Cardiac muscle cell (in vitro differentiated cells and primary cell): Measurements from ENCODE around the gene SMARCA4. TPM values are rescaled to one million over a fixed set of nuclear protein-coding genes. Genes with fewer than 3 reads are reported as not detected.
A peak's percentile ranks its signal among the peaks of the same experiment; 100 is the strongest.
"Not testable (repeated sequence)": the region's sequence is repeated elsewhere in the genome, so short reads cannot be mapped to it uniquely, and the experiment has no call there.

Source experiments
- DNase-seq, 2 donors: peaks; one replicate each; pipeline versions ENCODE4 v3.0.0 to v3.0.0-alpha.2; 2010 to 2017; ENCODE audit warnings: low read depth in 1 of 2, low spot score in 1 of 2
- H3K27ac ChIP-seq: fragments of 200-600 bp; sonication (generic); 2 replicates; pipeline ENCODE4 v1.5.1; 2016
- H3K27me3 ChIP-seq: fragments of 200-600 bp; sonication (generic); 2 replicates; pipeline ENCODE4 v1.6.0; 2016; ENCODE audit warnings: control low read depth
- H3K36me3 ChIP-seq: fragments of 200-600 bp; sonication (generic); 2 replicates; pipeline ENCODE4 v1.5.1; 2016; ENCODE audit warnings: control low read depth
- H3K4me1 ChIP-seq: fragments of 200-600 bp; sonication (generic); 2 replicates; pipeline ENCODE4 v1.8.1; 2017; ENCODE audit warnings: low read depth, mild to moderate bottlenecking, mixed run types
- H3K4me3 ChIP-seq: fragments of 200-600 bp; sonication (generic); 2 replicates; pipeline ENCODE4 v1.5.1; 2016; ENCODE audit warnings: mild to moderate bottlenecking
- H3K9me3 ChIP-seq: fragments of 200-600 bp; sonication (generic); 2 replicates; pipeline ENCODE4 v1.5.1; 2017; ENCODE audit warnings: low read depth, mild to moderate bottlenecking, control low read depth
- polyA plus RNA-seq: library from polyadenylated mRNA; unstranded; fragments of >200 nt; fragmentation: Nextera tagmentation; extraction: Ambion mirVana; gene quantifications from 2 replicates; pipeline ENCODE4 v1.2.1, GENCODE V29; 2016
- total RNA-seq: library from RNA; depleted of rRNA; stranded (reverse); fragments of >200 nt; gene quantifications from 2 replicates; pipeline ENCODE4 v1.2.3, GENCODE V29; 2016
- TF ChIP-seq, protein P1 (sequence below): IDR thresholded peaks from 2 replicates; pipeline ENCODE4 v1.5.1; 2012; ENCODE audit warnings: low read depth, mild to moderate bottlenecking, low read length

The SMARCA4 gene
- total and polyA plus RNA-seq, 2 experiments from 2014 or later = 178 to 212 TPM

DNA sequence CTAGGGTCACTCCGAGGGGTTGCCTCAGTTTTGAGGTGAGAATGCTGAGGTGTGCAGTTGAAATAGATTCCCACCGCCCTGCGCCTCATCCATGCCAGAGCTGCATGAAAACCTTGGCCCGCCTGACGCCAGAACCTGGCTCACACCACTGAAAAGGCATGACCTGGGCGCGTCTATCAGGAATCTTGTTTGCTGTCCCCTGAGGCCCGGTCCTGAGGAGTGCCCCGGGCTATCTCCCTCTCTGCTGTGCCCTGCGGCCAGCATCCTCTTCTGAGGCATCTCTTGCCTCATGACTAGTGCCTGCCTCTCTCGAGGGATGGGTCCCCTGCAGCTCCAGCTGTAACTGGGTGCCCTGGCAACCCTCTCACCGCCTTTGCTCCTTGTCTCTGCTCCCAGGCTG lies 28.1 kb downstream of the SMARCA4 start:
- Histone ChIP-seq H3K27me3 (no peaks in the 10 kb centered on the region), H3K27ac (no peak overlapping the region), H3K36me3 (peaks cover 53% of the 10 kb centered on the region), H3K9me3 (no peaks in the 10 kb centered on the region), H3K4me3 (no peak overlapping the region), H3K4me1 (no peaks in the 10 kb centered on the region)
- TF ChIP-seq, protein P1, sequence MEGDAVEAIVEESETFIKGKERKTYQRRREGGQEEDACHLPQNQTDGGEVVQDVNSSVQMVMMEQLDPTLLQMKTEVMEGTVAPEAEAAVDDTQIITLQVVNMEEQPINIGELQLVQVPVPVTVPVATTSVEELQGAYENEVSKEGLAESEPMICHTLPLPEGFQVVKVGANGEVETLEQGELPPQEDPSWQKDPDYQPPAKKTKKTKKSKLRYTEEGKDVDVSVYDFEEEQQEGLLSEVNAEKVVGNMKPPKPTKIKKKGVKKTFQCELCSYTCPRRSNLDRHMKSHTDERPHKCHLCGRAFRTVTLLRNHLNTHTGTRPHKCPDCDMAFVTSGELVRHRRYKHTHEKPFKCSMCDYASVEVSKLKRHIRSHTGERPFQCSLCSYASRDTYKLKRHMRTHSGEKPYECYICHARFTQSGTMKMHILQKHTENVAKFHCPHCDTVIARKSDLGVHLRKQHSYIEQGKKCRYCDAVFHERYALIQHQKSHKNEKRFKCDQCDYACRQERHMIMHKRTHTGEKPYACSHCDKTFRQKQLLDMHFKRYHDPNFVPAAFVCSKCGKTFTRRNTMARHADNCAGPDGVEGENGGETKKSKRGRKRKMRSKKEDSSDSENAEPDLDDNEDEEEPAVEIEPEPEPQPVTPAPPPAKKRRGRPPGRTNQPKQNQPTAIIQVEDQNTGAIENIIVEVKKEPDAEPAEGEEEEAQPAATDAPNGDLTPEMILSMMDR = no peak
- DNase-seq = no peak

- DNase-seq = no peak
- no peak overlapping the region for H3K4me3 ChIP-seq
- no peak overlapping the region for H3K27ac ChIP-seq
- H3K9me3 ChIP-seq = no peaks in the 10 kb centered on the region
- H3K27me3 ChIP-seq = no peaks in the 10 kb centered on the region
- TF ChIP-seq, protein P1 = no peak
- H3K36me3 ChIP-seq = peaks cover 55% of the 10 kb centered on the region
- no peaks in the 10 kb centered on the region for H3K4me1 ChIP-seq
Measured at GRCh38 chr19:10991076-10991475, 30.2 kb downstream of the SMARCA4 start.

GRCh38 chr19:10991521-10992081 lies 30.8 kb downstream of the SMARCA4 start:
- H3K27me3 ChIP-seq = no peaks in the 10 kb centered on the region
- peaks cover 55% of the 10 kb centered on the region for H3K36me3 ChIP-seq
- H3K9me3 ChIP-seq = no peaks in the 10 kb centered on the region
- TF ChIP-seq, protein P1 = no peak
- no peaks in the 10 kb centered on the region for H3K4me1 ChIP-seq
- no peak for DNase-seq
- H3K4me3 ChIP-seq = no peak overlapping the region
- H3K27ac ChIP-seq = no peak overlapping the region

DNA sequence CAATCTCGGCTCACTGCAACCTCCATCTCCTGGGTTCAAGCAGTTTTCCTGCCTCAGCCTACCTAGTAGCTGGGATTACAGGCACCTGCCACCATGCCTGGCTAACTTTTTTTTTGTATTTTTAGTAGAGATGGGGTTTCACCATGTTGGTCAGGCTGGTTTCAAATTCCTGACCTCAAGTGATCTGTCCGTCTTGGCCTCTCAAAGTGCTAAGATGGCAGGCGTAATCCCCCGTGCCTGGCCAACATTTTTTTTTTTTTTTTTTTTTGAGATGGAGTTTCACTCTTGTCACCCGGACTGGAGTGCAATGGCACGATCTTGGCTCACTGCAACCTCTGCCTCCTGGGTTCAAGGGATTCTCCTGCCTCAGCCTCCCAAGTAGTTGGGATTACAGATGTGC lies 31.3 kb downstream of the SMARCA4 start:
- peaks cover 61% of the 10 kb centered on the region for H3K36me3 ChIP-seq
- not testable (repeated sequence) for H3K27ac ChIP-seq

GRCh38 chr19:10995926-10996600 lies 35.2 kb downstream of the SMARCA4 start:
- H3K4me1 ChIP-seq = no peaks in the 10 kb centered on the region
- no peaks in the 10 kb centered on the region for H3K27me3 ChIP-seq
- no peaks in the 10 kb centered on the region for H3K9me3 ChIP-seq
- no peak overlapping the region for H3K27ac ChIP-seq
- TF ChIP-seq, protein P1 = no peak
- H3K4me3 ChIP-seq = no peak overlapping the region
- H3K36me3 ChIP-seq = peaks cover 69% of the 10 kb centered on the region
- no peak for DNase-seq

More for the DNA sequence above, 31.3 kb downstream of the SMARCA4 start:
- not testable (repeated sequence) for H3K9me3 ChIP-seq, H3K4me1 ChIP-seq, H3K4me3 ChIP-seq, DNase-seq, H3K27me3 ChIP-seq

DNA sequence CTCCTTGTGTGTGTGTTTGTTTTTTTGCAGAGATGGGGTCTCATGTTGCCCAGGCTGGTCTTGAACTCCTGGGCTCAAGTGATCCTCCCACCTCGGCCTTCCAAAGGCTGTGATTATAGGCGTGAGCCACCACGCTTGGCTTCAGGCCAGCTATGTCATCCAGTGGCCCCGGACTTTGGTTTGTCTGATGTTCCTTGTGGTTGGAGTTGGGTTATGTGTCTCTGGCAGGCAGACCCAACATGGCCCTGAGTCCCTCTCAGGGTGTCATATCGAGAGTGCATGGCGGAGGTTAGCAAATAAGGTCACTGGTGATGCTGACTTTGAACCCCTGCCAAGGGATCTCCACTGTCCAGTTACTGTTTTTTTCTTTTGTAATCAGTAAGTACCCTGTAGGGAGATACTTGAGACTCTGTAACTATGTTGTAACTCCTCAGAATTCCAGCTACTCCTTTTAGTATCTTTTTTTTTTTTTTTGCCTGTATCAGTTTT lies 37.3 kb downstream of the SMARCA4 start:
- H3K4me3 ChIP-seq = no peak overlapping the region
- TF ChIP-seq, protein P1 = no peak
- H3K9me3 ChIP-seq = no peaks in the 10 kb centered on the region
- no peak overlapping the region for H3K27ac ChIP-seq
- H3K4me1 ChIP-seq = no peaks in the 10 kb centered on the region
- no peaks in the 10 kb centered on the region for H3K27me3 ChIP-seq
- H3K36me3 ChIP-seq = peaks cover 71% of the 10 kb centered on the region
- DNase-seq = peak in 1 of 2 donors; percentile 74
